ENCODE results near the gene TMEM9B.

TMEM9B gene

DNA sequence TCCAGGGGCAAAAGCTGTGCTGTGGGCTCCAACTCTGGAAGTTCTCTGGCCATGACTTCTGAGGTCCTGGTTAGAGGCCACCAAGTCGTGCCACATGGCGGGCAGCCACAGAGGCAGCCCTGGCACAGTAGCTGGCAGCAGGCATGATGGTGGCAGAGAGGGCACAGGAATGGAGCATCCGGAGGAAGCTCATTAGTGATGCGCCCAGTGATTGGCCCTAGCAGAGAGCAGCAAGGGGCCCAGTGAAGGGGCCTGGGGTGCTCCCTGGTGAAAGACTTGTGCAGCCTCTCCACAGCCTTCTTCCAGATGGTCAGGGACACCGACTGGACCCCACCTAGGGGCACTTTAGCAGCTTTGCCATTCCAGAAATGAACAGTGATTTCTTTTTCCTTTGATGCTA, 38.5 kb downstream of the TMEM9B start:
- no peak overlapping the region for H3K27ac ChIP-seq (replicated peaks)
- TF ChIP-seq GABPA (IDR thresholded peaks at IDR 0.05; ENCODE audit: low read depth) (no peak), SPI1 (IDR thresholded peaks at IDR 0.05; ENCODE audit: borderline replicate concordance, low read depth) (no peak), POLR2AphosphoS5 (IDR thresholded peaks at IDR 0.05; ENCODE audit: low read depth) (no peak)
- TF ChIP-seq, protein P1, sequence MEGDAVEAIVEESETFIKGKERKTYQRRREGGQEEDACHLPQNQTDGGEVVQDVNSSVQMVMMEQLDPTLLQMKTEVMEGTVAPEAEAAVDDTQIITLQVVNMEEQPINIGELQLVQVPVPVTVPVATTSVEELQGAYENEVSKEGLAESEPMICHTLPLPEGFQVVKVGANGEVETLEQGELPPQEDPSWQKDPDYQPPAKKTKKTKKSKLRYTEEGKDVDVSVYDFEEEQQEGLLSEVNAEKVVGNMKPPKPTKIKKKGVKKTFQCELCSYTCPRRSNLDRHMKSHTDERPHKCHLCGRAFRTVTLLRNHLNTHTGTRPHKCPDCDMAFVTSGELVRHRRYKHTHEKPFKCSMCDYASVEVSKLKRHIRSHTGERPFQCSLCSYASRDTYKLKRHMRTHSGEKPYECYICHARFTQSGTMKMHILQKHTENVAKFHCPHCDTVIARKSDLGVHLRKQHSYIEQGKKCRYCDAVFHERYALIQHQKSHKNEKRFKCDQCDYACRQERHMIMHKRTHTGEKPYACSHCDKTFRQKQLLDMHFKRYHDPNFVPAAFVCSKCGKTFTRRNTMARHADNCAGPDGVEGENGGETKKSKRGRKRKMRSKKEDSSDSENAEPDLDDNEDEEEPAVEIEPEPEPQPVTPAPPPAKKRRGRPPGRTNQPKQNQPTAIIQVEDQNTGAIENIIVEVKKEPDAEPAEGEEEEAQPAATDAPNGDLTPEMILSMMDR (IDR thresholded peaks at IDR 0.05; ENCODE audit: insufficient read depth, low read length), result no peak
- TF ChIP-seq, protein P2, sequence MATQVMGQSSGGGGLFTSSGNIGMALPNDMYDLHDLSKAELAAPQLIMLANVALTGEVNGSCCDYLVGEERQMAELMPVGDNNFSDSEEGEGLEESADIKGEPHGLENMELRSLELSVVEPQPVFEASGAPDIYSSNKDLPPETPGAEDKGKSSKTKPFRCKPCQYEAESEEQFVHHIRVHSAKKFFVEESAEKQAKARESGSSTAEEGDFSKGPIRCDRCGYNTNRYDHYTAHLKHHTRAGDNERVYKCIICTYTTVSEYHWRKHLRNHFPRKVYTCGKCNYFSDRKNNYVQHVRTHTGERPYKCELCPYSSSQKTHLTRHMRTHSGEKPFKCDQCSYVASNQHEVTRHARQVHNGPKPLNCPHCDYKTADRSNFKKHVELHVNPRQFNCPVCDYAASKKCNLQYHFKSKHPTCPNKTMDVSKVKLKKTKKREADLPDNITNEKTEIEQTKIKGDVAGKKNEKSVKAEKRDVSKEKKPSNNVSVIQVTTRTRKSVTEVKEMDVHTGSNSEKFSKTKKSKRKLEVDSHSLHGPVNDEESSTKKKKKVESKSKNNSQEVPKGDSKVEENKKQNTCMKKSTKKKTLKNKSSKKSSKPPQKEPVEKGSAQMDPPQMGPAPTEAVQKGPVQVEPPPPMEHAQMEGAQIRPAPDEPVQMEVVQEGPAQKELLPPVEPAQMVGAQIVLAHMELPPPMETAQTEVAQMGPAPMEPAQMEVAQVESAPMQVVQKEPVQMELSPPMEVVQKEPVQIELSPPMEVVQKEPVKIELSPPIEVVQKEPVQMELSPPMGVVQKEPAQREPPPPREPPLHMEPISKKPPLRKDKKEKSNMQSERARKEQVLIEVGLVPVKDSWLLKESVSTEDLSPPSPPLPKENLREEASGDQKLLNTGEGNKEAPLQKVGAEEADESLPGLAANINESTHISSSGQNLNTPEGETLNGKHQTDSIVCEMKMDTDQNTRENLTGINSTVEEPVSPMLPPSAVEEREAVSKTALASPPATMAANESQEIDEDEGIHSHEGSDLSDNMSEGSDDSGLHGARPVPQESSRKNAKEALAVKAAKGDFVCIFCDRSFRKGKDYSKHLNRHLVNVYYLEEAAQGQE (IDR thresholded peaks at IDR 0.05; ENCODE audit: insufficient replicate concordance, low read depth), result no peak
- H3K4me3 ChIP-seq (replicated peaks; ENCODE audit: insufficient read depth, low read length), result no peak overlapping the region
- DNase-seq (ENCODE audit: low read depth in 1 of 2, low spot score in 1 of 2), result no peak
- H3K27me3 ChIP-seq (ENCODE audit: insufficient read depth, poor library complexity, severe bottlenecking), result no peaks in the 10 kb centered on the region

DNA sequence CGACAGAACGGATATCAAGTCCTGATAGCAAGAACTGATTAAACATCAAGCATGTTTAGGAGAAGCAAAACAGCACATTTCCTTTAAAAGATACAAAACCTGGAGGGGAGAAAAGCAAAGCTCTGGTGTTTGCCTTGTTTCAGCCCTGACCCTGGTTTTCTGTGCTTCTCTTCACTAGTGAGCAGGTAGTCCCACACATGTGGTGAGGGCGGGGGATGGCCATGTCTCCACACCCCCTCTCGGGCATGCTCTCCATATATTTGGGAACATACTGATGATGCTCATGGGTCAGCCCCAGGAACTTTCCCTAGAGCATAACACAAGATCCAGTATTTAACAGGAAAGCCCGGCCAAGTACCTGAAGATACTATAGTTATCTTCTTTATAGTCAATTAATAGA, 41.6 kb downstream of the TMEM9B start:
- Histone ChIP-seq H3K27ac (replicated peaks) (no peak overlapping the region), H3K4me3 (replicated peaks; ENCODE audit: insufficient read depth, low read length) (no peak overlapping the region), H3K27me3 (ENCODE audit: insufficient read depth, poor library complexity, severe bottlenecking) (no peaks in the 10 kb centered on the region)
- DNase-seq (ENCODE audit: low read depth in 1 of 2, low spot score in 1 of 2), result no peak
- TF ChIP-seq, protein P1 (IDR thresholded peaks at IDR 0.05; ENCODE audit: insufficient read depth, low read length), result no peak
- TF ChIP-seq POLR2AphosphoS5 (IDR thresholded peaks at IDR 0.05; ENCODE audit: low read depth) (no peak), GABPA (IDR thresholded peaks at IDR 0.05; ENCODE audit: low read depth) (no peak), SPI1 (IDR thresholded peaks at IDR 0.05; ENCODE audit: borderline replicate concordance, low read depth) (no peak)
- TF ChIP-seq, protein P2 (IDR thresholded peaks at IDR 0.05; ENCODE audit: insufficient replicate concordance, low read depth), result no peak

DNA sequence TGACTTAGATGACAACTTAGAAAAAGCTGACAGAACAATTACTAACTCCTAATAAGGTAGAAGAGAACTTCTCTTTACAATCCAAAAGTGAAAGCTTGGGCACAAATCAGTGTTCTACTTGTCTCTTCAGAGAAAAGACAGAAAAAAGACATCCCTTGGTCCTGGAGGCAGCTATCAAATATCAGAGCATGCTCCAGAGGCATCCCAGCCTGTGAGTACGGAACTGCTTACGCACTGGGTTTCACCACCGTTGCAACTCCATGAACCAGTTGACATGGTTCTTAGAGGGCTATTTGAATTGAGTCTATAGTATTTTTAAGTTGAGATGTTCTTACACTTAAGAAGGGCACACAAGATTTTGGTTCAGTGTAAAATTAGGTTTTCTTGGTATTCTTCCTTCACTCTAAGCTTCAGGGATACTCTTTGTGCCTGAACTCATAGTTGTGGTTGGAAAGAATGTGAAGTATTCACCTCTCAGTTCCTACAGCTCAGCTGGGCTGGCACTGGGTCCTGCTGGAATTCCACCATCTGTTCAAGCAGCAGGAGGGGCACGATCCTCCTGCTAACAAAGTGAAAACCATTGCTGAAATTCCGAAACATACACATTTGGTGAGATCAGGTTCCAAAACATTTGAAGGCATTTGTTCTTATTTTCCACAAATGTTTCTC, 47.0 kb downstream of the TMEM9B start:
- no peak overlapping the region for H3K4me3 ChIP-seq (replicated peaks; ENCODE audit: insufficient read depth, low read length)
- TF ChIP-seq POLR2AphosphoS5 (IDR thresholded peaks at IDR 0.05; ENCODE audit: low read depth), result no peak
- TF ChIP-seq SPI1 (IDR thresholded peaks at IDR 0.05; ENCODE audit: borderline replicate concordance, low read depth), result no peak
- no peak for TF ChIP-seq GABPA (IDR thresholded peaks at IDR 0.05; ENCODE audit: low read depth)
- TF ChIP-seq, protein P2 (IDR thresholded peaks at IDR 0.05; ENCODE audit: insufficient replicate concordance, low read depth), result no peak
- TF ChIP-seq, protein P1 (IDR thresholded peaks at IDR 0.05; ENCODE audit: insufficient read depth, low read length), result no peak
- no peak for DNase-seq (ENCODE audit: low read depth in 1 of 2, low spot score in 1 of 2)
- H3K27me3 ChIP-seq (ENCODE audit: insufficient read depth, poor library complexity, severe bottlenecking), result no peaks in the 10 kb centered on the region
- H3K27ac ChIP-seq (replicated peaks), result no peak overlapping the region

Measured in HL-60 (cell line).